ENCODE data around the gene GRM6.

- TF ChIP-seq POLR2A (IDR thresholded peaks at IDR 0.05): no peak
- TF ChIP-seq, protein P1, sequence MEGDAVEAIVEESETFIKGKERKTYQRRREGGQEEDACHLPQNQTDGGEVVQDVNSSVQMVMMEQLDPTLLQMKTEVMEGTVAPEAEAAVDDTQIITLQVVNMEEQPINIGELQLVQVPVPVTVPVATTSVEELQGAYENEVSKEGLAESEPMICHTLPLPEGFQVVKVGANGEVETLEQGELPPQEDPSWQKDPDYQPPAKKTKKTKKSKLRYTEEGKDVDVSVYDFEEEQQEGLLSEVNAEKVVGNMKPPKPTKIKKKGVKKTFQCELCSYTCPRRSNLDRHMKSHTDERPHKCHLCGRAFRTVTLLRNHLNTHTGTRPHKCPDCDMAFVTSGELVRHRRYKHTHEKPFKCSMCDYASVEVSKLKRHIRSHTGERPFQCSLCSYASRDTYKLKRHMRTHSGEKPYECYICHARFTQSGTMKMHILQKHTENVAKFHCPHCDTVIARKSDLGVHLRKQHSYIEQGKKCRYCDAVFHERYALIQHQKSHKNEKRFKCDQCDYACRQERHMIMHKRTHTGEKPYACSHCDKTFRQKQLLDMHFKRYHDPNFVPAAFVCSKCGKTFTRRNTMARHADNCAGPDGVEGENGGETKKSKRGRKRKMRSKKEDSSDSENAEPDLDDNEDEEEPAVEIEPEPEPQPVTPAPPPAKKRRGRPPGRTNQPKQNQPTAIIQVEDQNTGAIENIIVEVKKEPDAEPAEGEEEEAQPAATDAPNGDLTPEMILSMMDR (IDR thresholded peaks at IDR 0.05): no peak
- no peak for TF ChIP-seq POLR2AphosphoS5 (IDR thresholded peaks at IDR 0.05)
Measured at GRCh38 chr5:178982941-178983340, 12.2 kb downstream of the GRM6 start.
